BE2C (cell line): Measurements from ENCODE around the gene QDPR.
"Not testable (repeated sequence)": the region's sequence is repeated elsewhere in the genome, so short reads cannot be mapped to it uniquely, and the experiment has no call there.

ENCODE experiments used
- DNase-seq: peaks from one replicate; pipeline ENCODE4 v3.0.0-alpha.2; 2020
- H3K27me3 ChIP-seq: fragments of 250-450 bp; sonication (Bioruptor Pico); 2 replicates; pipeline ENCODE4 v1.5.1; 2020; ENCODE audit warnings: mild to moderate bottlenecking
- H3K36me3 ChIP-seq: fragments of 250-450 bp; sonication (Bioruptor Pico); 2 replicates; pipeline ENCODE4 v1.5.1; 2020; ENCODE audit warnings: mild to moderate bottlenecking
- H3K4me1 ChIP-seq: fragments of 250-450 bp; sonication (Bioruptor Pico); 2 replicates; pipeline ENCODE4 v1.5.1; 2020
- H3K4me3 ChIP-seq: 2 replicates; pipeline ENCODE4 v1.5.1; 2011; ENCODE audit warnings: low read depth, low read length
- H3K9me3 ChIP-seq: fragments of 250-450 bp; sonication (Bioruptor Pico); 2 replicates; pipeline ENCODE4 v1.5.1; 2020
- TF ChIP-seq, protein P1 (sequence below): IDR thresholded peaks from 2 replicates; pipeline ENCODE4 v1.5.1; 2012; ENCODE audit warnings: mild to moderate bottlenecking, low read depth, low read length

The QDPR gene

DNA sequence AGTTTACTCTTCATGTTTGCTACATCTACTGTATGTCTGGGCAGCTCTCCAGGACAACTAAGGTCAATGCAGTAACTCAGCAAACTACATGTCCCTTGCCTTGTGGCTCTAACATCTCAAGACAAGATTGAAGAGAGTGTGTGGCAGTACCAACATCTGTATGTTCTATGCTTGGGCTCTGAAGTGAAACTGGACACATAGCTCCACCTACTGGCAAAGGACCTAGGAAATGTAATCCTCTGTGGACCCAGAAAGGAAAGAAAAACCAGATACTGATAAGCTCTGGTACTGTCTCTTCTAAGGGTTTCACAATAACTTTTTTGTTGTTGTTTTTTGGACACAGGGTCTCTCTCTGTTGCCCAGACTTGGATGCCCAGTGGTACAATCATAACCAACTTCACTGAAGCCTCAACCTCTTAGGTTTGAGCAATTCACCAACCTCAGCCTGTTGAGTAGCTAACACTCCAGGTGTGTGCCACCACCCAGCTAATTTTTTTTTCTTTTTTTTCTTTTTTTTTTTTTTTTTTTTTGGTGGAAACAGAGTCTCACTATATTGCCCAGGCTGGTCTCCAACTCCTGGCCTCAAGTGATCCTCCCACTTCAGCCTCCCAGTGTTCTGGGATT, 64.1 kb downstream of the QDPR start:
- TF ChIP-seq, protein P1, sequence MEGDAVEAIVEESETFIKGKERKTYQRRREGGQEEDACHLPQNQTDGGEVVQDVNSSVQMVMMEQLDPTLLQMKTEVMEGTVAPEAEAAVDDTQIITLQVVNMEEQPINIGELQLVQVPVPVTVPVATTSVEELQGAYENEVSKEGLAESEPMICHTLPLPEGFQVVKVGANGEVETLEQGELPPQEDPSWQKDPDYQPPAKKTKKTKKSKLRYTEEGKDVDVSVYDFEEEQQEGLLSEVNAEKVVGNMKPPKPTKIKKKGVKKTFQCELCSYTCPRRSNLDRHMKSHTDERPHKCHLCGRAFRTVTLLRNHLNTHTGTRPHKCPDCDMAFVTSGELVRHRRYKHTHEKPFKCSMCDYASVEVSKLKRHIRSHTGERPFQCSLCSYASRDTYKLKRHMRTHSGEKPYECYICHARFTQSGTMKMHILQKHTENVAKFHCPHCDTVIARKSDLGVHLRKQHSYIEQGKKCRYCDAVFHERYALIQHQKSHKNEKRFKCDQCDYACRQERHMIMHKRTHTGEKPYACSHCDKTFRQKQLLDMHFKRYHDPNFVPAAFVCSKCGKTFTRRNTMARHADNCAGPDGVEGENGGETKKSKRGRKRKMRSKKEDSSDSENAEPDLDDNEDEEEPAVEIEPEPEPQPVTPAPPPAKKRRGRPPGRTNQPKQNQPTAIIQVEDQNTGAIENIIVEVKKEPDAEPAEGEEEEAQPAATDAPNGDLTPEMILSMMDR = peak; percentile 96
- Histone ChIP-seq H3K36me3 (no peaks in the 10 kb centered on the region), H3K9me3 (no peaks in the 10 kb centered on the region), H3K4me1 (no peaks in the 10 kb centered on the region), H3K4me3 (no peak overlapping the region), H3K27me3 (no peaks in the 10 kb centered on the region)
- DNase-seq = peak; percentile 68

DNA sequence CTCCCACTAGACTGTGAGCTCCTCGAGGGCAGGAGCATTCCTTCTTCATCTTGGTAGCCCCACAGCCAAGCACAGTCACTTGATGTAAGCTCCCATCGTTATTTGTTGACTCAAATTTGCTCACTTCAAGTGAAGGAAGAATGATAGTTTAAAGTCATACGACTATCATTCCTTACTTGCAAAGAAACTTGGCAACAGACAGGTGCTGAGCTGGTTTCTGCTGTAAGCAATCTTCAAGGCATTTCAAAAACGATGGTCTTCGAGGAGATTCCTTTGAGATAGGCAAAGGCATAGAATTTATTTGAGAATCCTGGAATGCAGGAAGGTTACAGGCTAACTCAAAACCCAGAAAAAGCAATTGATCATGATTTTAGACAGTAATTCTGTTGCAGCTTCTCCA, 64.8 kb downstream of the QDPR start:
- no peaks in the 10 kb centered on the region for H3K9me3 ChIP-seq
- H3K27me3 ChIP-seq = no peaks in the 10 kb centered on the region
- no peaks in the 10 kb centered on the region for H3K36me3 ChIP-seq
- H3K4me1 ChIP-seq = no peaks in the 10 kb centered on the region
- no peak for DNase-seq
- TF ChIP-seq, protein P1 = no peak
- no peak overlapping the region for H3K4me3 ChIP-seq

DNA sequence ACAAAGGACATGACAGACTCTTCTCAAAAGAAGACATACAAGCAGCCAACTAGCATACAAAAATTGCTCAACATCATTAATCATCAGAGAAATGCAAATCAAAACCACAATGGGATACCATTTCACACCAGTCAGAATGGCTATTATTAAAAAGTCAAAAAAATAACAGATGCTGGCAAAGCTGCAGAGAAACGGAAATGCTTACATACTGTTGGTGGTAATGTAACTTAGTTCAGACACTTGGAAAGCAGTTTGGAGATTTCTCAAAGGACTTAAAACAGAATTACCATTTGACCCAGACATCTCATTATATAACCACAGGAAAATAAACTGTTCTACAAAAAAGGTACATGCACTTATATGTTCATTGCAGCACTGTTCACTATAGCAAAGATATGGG, 69.4 kb downstream of the QDPR start:
- not testable (repeated sequence) for H3K36me3 ChIP-seq, H3K4me1 ChIP-seq, H3K9me3 ChIP-seq, H3K27me3 ChIP-seq, H3K4me3 ChIP-seq, DNase-seq

DNA sequence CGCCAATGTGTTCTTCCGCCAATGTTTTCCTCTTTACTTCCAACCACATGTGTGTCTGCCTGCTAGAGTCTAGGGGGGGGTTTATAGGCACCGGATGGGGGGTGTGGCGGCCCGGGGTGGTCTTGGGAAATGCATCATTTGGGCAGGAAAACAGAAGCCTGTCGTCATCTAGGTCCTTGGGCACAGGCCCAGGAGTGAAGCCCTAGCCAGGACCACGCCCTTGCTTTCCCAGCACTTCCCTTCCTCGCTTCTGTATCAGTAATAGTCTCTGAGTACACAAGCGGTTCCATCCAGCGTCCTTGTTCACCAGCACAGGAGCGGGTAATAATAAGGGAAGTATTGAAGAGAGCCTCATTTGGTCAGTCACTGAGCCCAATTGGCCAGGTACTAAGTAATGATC, 74.5 kb downstream of the QDPR start:
- no peaks in the 10 kb centered on the region for H3K36me3 ChIP-seq
- H3K9me3 ChIP-seq = no peaks in the 10 kb centered on the region
- H3K4me3 ChIP-seq = no peak overlapping the region
- DNase-seq = no peak
- H3K4me1 ChIP-seq = no peaks in the 10 kb centered on the region
- TF ChIP-seq, protein P1 = no peak
- no peaks in the 10 kb centered on the region for H3K27me3 ChIP-seq

DNA sequence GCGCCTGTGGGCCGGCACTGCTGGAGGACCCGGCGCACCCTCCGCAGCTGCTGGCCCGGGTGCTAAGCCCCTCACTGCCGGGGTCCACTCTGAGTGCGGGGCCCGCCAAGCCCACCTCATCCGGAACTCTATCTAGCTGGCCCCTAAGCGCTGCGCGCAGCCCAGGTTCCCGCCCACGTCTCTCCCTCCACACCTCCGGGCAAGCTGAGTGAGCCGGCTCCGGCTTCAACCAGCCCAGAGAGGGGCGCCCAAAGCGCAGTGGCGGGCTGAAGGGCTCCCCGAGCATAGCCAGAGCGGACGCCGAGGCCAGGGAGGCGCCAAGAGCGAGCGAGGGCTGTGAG, 75.2 kb downstream of the QDPR start:
- H3K9me3 ChIP-seq = no peaks in the 10 kb centered on the region
- TF ChIP-seq, protein P1 = no peak
- no peak overlapping the region for H3K4me3 ChIP-seq
- no peaks in the 10 kb centered on the region for H3K4me1 ChIP-seq
- no peaks in the 10 kb centered on the region for H3K27me3 ChIP-seq
- DNase-seq = no peak
- no peaks in the 10 kb centered on the region for H3K36me3 ChIP-seq
